Mesothelial cell of epicardium (in vitro differentiated cells): ENCODE results near the gene PPFIA1. TPM values are rescaled to one million over a fixed set of nuclear protein-coding genes. Genes with fewer than 3 reads are reported as not detected.

Source experiments
- DNase-seq, 2 experiments: peaks; one replicate each; pipeline ENCODE4 v3.0.0; 2021; ENCODE audit warnings: low spot score in 2 of 2; ENCODE audit not compliant: unreplicated experiment in 2 of 2
- H3K27ac Mint-ChIP-seq: 2 replicates; pipeline ENCODE4 v1.8.0; 2021; ENCODE audit warnings: mixed read lengths
- H3K27me3 Mint-ChIP-seq: 2 replicates; pipeline ENCODE4 v1.8.0; 2021; ENCODE audit warnings: low read depth, mixed read lengths
- H3K36me3 Mint-ChIP-seq: 2 replicates; pipeline ENCODE4 v1.8.0; 2021; ENCODE audit warnings: mixed read lengths
- H3K4me1 Mint-ChIP-seq: 2 replicates; pipeline ENCODE4 v1.8.0; 2021; ENCODE audit warnings: mixed read lengths
- H3K4me3 Mint-ChIP-seq: 2 replicates; pipeline ENCODE4 v1.8.0; 2021; ENCODE audit warnings: mild to moderate bottlenecking, moderate library complexity, mixed read lengths
- H3K9me3 Mint-ChIP-seq: 2 replicates; pipeline ENCODE4 v1.8.0; 2021; ENCODE audit warnings: mixed read lengths
- total RNA-seq: library from RNA; stranded (reverse); gene quantifications from 3 replicates; pipeline ENCODE4 v1.2.1, GENCODE V29; 2021
- TF ChIP-seq, protein P1 (sequence below): fragments of 200-600 bp; sonication (generic); IDR thresholded peaks from one replicate; pipeline ENCODE4 v1.5.0; 2021; ENCODE audit warnings: antibody characterized with exemption; ENCODE audit not compliant: unreplicated experiment

The PPFIA1 gene
- total RNA-seq, 1 donor from 2014 or later = 59.1 TPM

DNA sequence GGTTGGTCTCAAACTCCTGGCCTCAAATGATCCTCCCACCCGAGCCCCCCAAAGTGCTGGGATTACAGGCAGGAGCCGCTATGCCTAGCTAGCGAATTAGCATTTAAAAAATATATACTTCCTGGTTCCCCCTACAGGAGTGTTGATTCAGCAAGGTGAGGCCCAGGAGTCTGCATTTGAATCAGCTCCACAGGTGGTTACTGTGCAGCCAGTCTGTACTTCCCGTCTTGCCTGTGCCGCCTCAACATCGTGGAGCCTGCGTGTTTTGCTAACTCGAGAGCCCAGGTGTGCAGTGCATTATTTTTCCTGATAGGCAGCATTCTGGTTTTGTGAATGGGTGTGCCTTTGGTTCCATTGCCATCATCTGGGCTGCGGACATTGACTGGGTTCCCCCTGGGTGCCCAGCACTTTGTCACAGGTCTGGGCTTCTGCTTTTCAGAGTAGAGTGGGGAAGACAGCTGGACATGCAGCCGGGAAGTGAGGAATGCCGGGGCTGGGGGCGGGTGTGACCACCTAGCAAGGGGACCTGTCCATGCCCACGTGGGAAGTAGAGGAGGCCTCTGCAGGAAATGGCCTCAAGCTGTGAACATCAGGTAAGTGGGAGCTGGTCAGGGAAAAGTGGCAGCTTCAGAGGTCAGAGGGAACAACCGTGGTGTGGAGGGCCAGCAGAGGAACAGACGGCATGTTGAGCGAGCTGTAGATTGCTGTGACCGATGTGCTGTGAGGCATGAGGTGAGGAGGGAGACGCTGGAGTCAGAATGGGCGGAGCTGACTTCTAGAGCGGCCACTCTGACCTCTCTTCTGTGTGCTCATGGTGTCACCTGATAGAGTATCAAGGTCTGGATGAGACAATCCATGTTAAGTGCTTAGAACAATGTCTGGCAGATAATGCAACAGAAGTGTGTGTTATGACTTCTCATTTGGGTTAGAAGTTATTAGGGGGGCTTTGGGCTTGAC is 42.2 kb downstream of the PPFIA1 start:
- H3K4me3 Mint-ChIP-seq = no peak overlapping the region
- H3K9me3 Mint-ChIP-seq = no peaks in the 10 kb centered on the region
- TF ChIP-seq, protein P1, sequence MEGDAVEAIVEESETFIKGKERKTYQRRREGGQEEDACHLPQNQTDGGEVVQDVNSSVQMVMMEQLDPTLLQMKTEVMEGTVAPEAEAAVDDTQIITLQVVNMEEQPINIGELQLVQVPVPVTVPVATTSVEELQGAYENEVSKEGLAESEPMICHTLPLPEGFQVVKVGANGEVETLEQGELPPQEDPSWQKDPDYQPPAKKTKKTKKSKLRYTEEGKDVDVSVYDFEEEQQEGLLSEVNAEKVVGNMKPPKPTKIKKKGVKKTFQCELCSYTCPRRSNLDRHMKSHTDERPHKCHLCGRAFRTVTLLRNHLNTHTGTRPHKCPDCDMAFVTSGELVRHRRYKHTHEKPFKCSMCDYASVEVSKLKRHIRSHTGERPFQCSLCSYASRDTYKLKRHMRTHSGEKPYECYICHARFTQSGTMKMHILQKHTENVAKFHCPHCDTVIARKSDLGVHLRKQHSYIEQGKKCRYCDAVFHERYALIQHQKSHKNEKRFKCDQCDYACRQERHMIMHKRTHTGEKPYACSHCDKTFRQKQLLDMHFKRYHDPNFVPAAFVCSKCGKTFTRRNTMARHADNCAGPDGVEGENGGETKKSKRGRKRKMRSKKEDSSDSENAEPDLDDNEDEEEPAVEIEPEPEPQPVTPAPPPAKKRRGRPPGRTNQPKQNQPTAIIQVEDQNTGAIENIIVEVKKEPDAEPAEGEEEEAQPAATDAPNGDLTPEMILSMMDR = no peak
- peaks cover 17% of the 10 kb centered on the region for H3K36me3 Mint-ChIP-seq
- H3K27ac Mint-ChIP-seq = no peak overlapping the region
- DNase-seq = no peak
- H3K4me1 Mint-ChIP-seq = no peaks in the 10 kb centered on the region
- no peaks in the 10 kb centered on the region for H3K27me3 Mint-ChIP-seq

DNA sequence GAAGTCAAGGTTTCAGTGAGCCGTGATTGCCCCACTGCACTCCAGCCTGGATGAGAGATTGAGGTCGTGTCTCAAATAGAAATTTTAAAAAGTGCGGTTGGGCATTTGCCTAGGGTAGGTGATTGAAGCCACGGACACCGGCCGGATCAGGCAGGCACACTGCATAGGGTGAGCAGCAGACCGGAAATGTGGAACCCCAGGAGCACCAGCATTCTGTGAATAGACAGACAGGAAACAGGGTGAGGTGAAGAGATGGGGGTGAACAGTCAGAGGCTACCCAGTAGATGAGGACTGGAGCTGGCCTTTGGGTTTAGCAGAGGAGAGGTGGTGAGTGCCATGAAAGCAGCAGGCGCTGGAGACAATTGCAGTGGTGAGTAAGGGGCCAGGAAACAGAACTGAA is 43.5 kb downstream of the PPFIA1 start:
- Mint-ChIP-seq H3K4me3 (no peak overlapping the region), H3K9me3 (no peaks in the 10 kb centered on the region), H3K27ac (peak overlapping the region; percentile 58)

DNA sequence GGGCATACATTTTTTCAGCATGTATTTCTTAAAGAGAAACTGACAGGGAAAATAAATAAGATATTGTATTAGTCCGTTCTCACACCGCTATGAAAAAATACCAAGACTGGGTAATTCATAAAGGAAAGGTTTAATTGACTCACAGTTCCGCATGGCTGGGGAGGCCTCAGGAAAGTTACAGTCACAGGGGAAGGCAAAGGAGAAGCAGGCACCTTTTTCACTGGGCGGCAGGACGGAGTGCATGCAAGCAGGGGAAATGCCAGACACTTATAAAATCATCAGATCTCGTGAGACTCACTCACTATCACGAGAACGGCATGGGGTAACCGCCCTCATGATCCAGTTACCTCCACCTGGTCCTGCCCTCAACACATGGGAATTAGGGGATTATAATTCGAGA is 44.2 kb downstream of the PPFIA1 start:
- H3K4me1 Mint-ChIP-seq = no peaks in the 10 kb centered on the region
- H3K27ac Mint-ChIP-seq = no peak overlapping the region
- no peaks in the 10 kb centered on the region for H3K27me3 Mint-ChIP-seq
- H3K4me3 Mint-ChIP-seq = no peak overlapping the region
- no peak for DNase-seq
- H3K36me3 Mint-ChIP-seq = peaks cover 12% of the 10 kb centered on the region
- H3K9me3 Mint-ChIP-seq = no peaks in the 10 kb centered on the region
- TF ChIP-seq, protein P1 = no peak

More for the DNA sequence above, 43.5 kb downstream of the PPFIA1 start:
- no peaks in the 10 kb centered on the region for H3K27me3 Mint-ChIP-seq
- peaks cover 17% of the 10 kb centered on the region for H3K36me3 Mint-ChIP-seq
- DNase-seq = no peak
- no peaks in the 10 kb centered on the region for H3K4me1 Mint-ChIP-seq
- TF ChIP-seq, protein P1 = no peak

DNA sequence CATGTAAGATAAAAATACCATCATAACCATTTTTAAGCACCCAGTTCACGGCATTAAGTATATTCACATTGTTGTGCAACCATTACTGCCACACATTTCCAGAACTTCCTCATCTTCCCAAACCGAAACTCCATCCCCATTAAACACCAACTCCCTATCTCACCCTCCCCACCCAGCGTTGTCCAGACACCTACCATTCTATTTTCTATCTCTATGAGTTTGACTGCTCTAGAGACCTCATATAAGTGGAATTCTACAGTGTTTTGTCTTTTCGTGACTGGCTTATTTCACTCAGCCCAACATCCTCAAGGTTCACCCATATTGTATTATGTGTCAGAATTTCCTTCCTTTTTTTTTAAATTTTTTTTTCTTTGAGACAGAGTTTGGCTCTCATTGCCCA is 45.2 kb downstream of the PPFIA1 start:
- H3K9me3 Mint-ChIP-seq = no peaks in the 10 kb centered on the region
- TF ChIP-seq, protein P1 = no peak
- peaks cover 6% of the 10 kb centered on the region for H3K36me3 Mint-ChIP-seq
- no peak overlapping the region for H3K27ac Mint-ChIP-seq
- H3K27me3 Mint-ChIP-seq = no peaks in the 10 kb centered on the region
- no peak overlapping the region for H3K4me3 Mint-ChIP-seq
- DNase-seq = no peak
- H3K4me1 Mint-ChIP-seq = no peaks in the 10 kb centered on the region

DNA sequence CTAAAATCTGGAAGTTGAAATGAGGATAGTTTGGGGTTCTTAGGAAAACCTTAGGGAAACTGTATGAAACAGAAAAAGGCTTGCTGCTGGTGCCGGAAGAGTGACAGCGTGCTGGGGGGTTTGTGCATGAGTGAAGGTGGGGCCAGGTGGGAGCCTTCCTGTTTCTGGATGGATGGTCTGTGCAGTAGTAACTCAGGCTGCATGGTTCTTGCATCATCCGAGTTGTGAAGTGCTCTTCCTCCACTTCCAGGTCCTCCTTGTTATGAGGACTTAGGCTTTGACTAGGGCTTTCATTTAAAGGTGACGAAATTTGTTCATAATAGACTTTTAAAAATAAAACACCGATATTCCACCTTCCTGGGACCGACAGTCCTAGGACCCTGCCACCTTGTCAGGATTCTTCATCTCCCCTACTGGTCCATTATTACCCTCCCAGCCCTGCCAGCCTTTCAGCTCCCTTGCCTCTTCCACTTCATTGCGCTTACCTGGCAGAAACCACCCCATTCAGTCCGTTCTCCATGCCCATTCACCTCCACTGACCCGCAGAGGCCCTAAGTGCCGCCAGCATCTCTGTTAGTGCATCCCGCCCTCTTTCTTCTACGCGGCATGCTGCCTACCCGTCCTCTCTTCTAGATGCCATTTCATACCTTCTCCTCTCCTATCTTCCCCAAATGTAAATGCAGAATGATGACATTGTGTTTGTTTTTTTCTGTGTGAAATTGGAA is 47.3 kb downstream of the PPFIA1 start:
- TF ChIP-seq, protein P1 = no peak
- H3K9me3 Mint-ChIP-seq = no peaks in the 10 kb centered on the region
- no peaks in the 10 kb centered on the region for H3K27me3 Mint-ChIP-seq
- DNase-seq = no peak
- no peaks in the 10 kb centered on the region for H3K36me3 Mint-ChIP-seq
- no peak overlapping the region for H3K4me3 Mint-ChIP-seq
- no peak overlapping the region for H3K27ac Mint-ChIP-seq
- peaks cover 1% of the 10 kb centered on the region for H3K4me1 Mint-ChIP-seq
